ENCODE measurements around the gene YIPF1. TPM values are rescaled to one million over a fixed set of nuclear protein-coding genes. Genes with fewer than 3 reads are reported as not detected.

YIPF1 gene
- total and polyA plus RNA-seq, 11 donors = 8.7 to 29.5 (median 14.4) TPM

GRCh38 chr1:53934170-53934765 is 44.7 kb upstream of the YIPF1 start:
- TF ChIP-seq, protein P1, sequence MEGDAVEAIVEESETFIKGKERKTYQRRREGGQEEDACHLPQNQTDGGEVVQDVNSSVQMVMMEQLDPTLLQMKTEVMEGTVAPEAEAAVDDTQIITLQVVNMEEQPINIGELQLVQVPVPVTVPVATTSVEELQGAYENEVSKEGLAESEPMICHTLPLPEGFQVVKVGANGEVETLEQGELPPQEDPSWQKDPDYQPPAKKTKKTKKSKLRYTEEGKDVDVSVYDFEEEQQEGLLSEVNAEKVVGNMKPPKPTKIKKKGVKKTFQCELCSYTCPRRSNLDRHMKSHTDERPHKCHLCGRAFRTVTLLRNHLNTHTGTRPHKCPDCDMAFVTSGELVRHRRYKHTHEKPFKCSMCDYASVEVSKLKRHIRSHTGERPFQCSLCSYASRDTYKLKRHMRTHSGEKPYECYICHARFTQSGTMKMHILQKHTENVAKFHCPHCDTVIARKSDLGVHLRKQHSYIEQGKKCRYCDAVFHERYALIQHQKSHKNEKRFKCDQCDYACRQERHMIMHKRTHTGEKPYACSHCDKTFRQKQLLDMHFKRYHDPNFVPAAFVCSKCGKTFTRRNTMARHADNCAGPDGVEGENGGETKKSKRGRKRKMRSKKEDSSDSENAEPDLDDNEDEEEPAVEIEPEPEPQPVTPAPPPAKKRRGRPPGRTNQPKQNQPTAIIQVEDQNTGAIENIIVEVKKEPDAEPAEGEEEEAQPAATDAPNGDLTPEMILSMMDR (IDR thresholded peaks at IDR 0.05) = no peak
- no peak for TF ChIP-seq POLR2A (IDR thresholded peaks at IDR 0.05)
- intact Hi-C loops (cut with DNase I) = no loop called here
- H3K27ac ChIP-seq = no peak overlapping the region
- H3K9me3 ChIP-seq = peaks cover 0 to 21% (median 4%) of the 10 kb centered on the region in 12 donors
- peaks cover 0 to 35% (median 12%) of the 10 kb centered on the region in 9 donors for H3K36me3 ChIP-seq
- no peaks in the 10 kb centered on the region for H3K4me1 ChIP-seq
- ATAC-seq = no peak
- H3K4me3 ChIP-seq = no peak overlapping the region
- H3K27me3 ChIP-seq = no peaks in the 10 kb centered on the region
- no peak for DNase-seq
- 96 to 100% (median 99%) methylated on average over 1 of the region's 1 CpG for WGBS, 4 donors

DNA sequence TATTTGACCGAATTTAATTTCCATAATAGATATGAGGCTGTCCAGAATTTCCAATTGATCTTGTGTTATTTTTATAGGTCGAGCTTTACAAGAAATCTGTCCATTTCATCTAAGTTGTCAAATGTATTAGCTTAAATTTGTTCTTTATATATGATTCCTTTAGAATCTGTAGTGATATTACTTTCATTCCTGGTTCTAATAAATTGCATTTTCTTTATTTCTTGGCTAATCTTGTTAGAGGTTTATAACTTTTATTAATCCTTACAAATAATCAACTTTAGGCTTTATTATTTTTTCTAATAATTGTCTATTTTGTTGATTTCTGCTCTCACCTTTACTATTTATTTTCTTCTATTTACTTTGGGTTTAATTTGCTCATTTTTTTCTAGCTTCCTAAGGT is 41.9 kb upstream of the YIPF1 start:
- WGBS, 4 donors = 97 to 99% (median 98%) methylated on average over 2 of the region's 2 CpGs
- intact Hi-C loops (cut with DNase I) = no loop called here
- peaks cover 0 to 21% (median 4%) of the 10 kb centered on the region in 12 donors for H3K9me3 ChIP-seq
- no peak for TF ChIP-seq POLR2A (IDR thresholded peaks at IDR 0.05)
- TF ChIP-seq, protein P1 (IDR thresholded peaks at IDR 0.05) = no peak
- H3K27me3 ChIP-seq = no peaks in the 10 kb centered on the region
- DNase-seq (no peak), ATAC-seq (no peak)
- H3K36me3 ChIP-seq = peaks cover 0 to 44% (median 28%) of the 10 kb centered on the region in 9 donors
- no peak overlapping the region for H3K27ac ChIP-seq
- H3K4me3 ChIP-seq = no peak overlapping the region
- H3K4me1 ChIP-seq = no peaks in the 10 kb centered on the region

GRCh38 chr1:53930932-53931331 is 41.3 kb upstream of the YIPF1 start:
- Histone ChIP-seq H3K4me3 (no peak overlapping the region), H3K9me3 (peaks cover 0 to 21% (median 4%) of the 10 kb centered on the region in 12 donors), H3K27me3 (no peaks in the 10 kb centered on the region), H3K36me3 (peaks cover 0 to 49% (median 28%) of the 10 kb centered on the region in 9 donors), H3K27ac (no peak overlapping the region), H3K4me1 (no peaks in the 10 kb centered on the region)
- WGBS, 4 donors = 88 to 92% (median 90%) methylated on average over 3 of the region's 3 CpGs
- TF ChIP-seq POLR2A (IDR thresholded peaks at IDR 0.05) = no peak
- TF ChIP-seq, protein P1 (IDR thresholded peaks at IDR 0.05) = no peak
- no peak for ATAC-seq
- intact Hi-C loops (cut with DNase I) = no loop called here
- no peak for DNase-seq

GRCh38 chr1:53929246-53929960 is 39.8 kb upstream of the YIPF1 start:
- Histone ChIP-seq H3K9me3 (peaks cover 0 to 18% (median 3%) of the 10 kb centered on the region in 12 donors), H3K4me1 (no peaks in the 10 kb centered on the region), H3K4me3 (no peak overlapping the region), H3K36me3 (peaks cover 0 to 57% (median 38%) of the 10 kb centered on the region in 9 donors), H3K27me3 (no peaks in the 10 kb centered on the region), H3K27ac (no peak overlapping the region)
- ATAC-seq (no peak), DNase-seq (no peak)
- intact Hi-C loops (cut with DNase I) = no loop called here
- no peak for TF ChIP-seq POLR2A (IDR thresholded peaks at IDR 0.05)
- TF ChIP-seq, protein P1 (IDR thresholded peaks at IDR 0.05) = no peak
- WGBS, 4 donors = 82 to 92% (median 89%) methylated on average over 2 of the region's 2 CpGs

All from heart left ventricle (tissue), 16 donors.